Loucy (cell line): ENCODE results near the gene WDTC1.

Experiments
- CTCF ChIP-seq: fragments of 200-600 bp; sonication (generic); conservative IDR thresholded peaks from 2 replicates; pipeline ENCODE4 v1.5.1; 2014; ENCODE audit warnings: mild to moderate bottlenecking, antibody characterized with exemption, low read length
- EZH2phosphoT487 ChIP-seq: fragments of 200-600 bp; IDR thresholded peaks from 2 replicates; pipeline ENCODE4 v1.6.1; 2018; ENCODE audit warnings: antibody characterized with exemption, mild to moderate bottlenecking, moderate library complexity, borderline replicate concordance

- TF ChIP-seq CTCF = no peak
- TF ChIP-seq EZH2phosphoT487 = no peak
These were observed 115.6 kb downstream of the WDTC1 start for GRCh38 chr1:27349784-27350662.
